ENCODE data around the gene STX16. TPM values are rescaled to one million over a fixed set of nuclear protein-coding genes. Genes with fewer than 3 reads are reported as not detected.

Gene STX16
- total RNA-seq, 4 donors from 2014 or later, result 52.3 to 146 (median 77.0) TPM

GRCh38 chr20:58702859-58703648 is 52.0 kb downstream of the STX16 start:
- Histone ChIP-seq H3K4me1 (no peaks in the 10 kb centered on the region), H3K36me3 (peaks cover 0 to 16% (median 4%) of the 10 kb centered on the region in 4 donors), H3K4me3 (no peak overlapping the region), H3K9me3 (no peaks in the 10 kb centered on the region), H3K27ac (no peak overlapping the region), H3K27me3 (no peaks in the 10 kb centered on the region)
- peak; percentile 6 for DNase-seq
- TF ChIP-seq POLR2AphosphoS5 (IDR thresholded peaks at IDR 0.05) (no peak), EP300 (IDR thresholded peaks at IDR 0.05; ENCODE audit: low read depth) (no peak), CTCF (IDR thresholded peaks at IDR 0.05) (no peak)
- in situ Hi-C loops (cut with MboI; ENCODE audit: low pct_ligation_motif_present in 1 of 4, low pct_unique_long_range_greater_than_20kb in 1 of 4, low sequenced_read_pairs in 3 of 4), result no loop called here
- intact Hi-C loops (cut with DNase I; ENCODE audit: low total_unique reads), result no loop called here
- WGBS, 2 donors (ENCODE audit: low coverage in 1 of 2), result 91 to 95% methylated on average over 16 to 28 of the region's 28 CpGs

- Histone ChIP-seq H3K36me3 (peaks cover 0 to 16% (median 4%) of the 10 kb centered on the region in 4 donors), H3K27me3 (no peaks in the 10 kb centered on the region), H3K9me3 (no peaks in the 10 kb centered on the region), H3K27ac (no peak overlapping the region), H3K4me1 (no peaks in the 10 kb centered on the region), H3K4me3 (no peak overlapping the region)
- intact Hi-C loops (cut with DNase I; ENCODE audit: low total_unique reads), result no loop called here
- TF ChIP-seq EP300 (IDR thresholded peaks at IDR 0.05; ENCODE audit: low read depth), result no peak
- TF ChIP-seq CTCF (IDR thresholded peaks at IDR 0.05), result no peak
- no peak for TF ChIP-seq POLR2AphosphoS5 (IDR thresholded peaks at IDR 0.05)
- no peak for TF ChIP-seq POLR2A (IDR thresholded peaks at IDR 0.05)
- in situ Hi-C loops (cut with MboI; ENCODE audit: low pct_ligation_motif_present in 1 of 4, low pct_unique_long_range_greater_than_20kb in 1 of 4, low sequenced_read_pairs in 3 of 4), result no loop called here
- 97% methylated on average over 12 of the region's 12 CpGs; no CpG with 5 or more reads in 1 of the 2 donors for WGBS, 2 donors (ENCODE audit: low coverage in 1 of 2)
- DNase-seq, result no peak
Measured at GRCh38 chr20:58703765-58704371, 52.8 kb downstream of the STX16 start.

DNA sequence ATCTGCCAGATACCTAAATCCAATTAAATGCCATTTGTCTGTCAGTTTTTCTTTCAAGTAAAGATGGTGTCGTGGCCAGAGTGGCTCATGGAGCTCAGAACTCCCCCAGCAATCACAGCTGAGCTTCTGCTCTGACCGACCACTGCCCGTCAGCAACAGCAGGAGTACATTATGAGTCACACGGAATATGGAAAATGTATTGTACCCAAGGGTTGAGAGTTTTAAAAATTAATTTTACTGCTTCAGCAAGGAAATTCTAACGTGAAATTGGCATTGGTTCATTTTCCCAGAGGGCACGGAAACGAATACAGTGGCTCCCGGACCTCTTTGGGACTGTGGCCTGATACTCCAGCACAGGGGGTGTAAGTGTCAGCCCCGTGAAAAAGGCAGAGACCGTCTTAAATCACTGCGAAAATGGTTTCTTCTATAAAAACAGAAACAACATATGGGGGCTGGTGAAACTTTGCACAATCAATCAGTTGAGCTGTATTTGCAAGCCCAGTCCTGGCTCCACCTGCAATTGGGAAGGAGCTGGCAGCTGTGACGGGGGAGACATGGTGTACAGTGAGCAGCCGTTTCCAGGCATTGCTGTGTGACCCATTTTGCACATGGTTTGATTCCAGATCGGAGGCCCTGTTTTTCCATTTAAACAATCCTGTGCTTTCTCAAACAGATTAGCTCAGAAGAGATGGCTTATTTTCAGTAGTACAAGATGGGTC is 54.3 kb downstream of the STX16 start:
- no peak overlapping the region for H3K4me3 ChIP-seq
- no peaks in the 10 kb centered on the region for H3K4me1 ChIP-seq
- H3K27me3 ChIP-seq, result no peaks in the 10 kb centered on the region
- TF ChIP-seq POLR2AphosphoS5 (IDR thresholded peaks at IDR 0.05), result no peak
- TF ChIP-seq POLR2A (IDR thresholded peaks at IDR 0.05), result no peak
- no peak for TF ChIP-seq EP300 (IDR thresholded peaks at IDR 0.05; ENCODE audit: low read depth)
- TF ChIP-seq CTCF (IDR thresholded peaks at IDR 0.05), result no peak
- WGBS, 2 donors (ENCODE audit: low coverage in 1 of 2), result 91 to 95% methylated on average over 6 to 14 of the region's 14 CpGs
- H3K27ac ChIP-seq, result no peak overlapping the region
- in situ Hi-C loops (cut with MboI; ENCODE audit: low pct_ligation_motif_present in 1 of 4, low pct_unique_long_range_greater_than_20kb in 1 of 4, low sequenced_read_pairs in 3 of 4), result no loop called here
- H3K9me3 ChIP-seq, result no peaks in the 10 kb centered on the region
- intact Hi-C loops (cut with DNase I; ENCODE audit: low total_unique reads), result no loop called here
- DNase-seq, result no peak
- peaks cover 0 to 16% (median 4%) of the 10 kb centered on the region in 4 donors for H3K36me3 ChIP-seq
